ENCODE measurements around the gene RPS6KA2.
A peak's percentile ranks its signal among the peaks of the same experiment; 100 is the strongest.

Gene RPS6KA2

DNA sequence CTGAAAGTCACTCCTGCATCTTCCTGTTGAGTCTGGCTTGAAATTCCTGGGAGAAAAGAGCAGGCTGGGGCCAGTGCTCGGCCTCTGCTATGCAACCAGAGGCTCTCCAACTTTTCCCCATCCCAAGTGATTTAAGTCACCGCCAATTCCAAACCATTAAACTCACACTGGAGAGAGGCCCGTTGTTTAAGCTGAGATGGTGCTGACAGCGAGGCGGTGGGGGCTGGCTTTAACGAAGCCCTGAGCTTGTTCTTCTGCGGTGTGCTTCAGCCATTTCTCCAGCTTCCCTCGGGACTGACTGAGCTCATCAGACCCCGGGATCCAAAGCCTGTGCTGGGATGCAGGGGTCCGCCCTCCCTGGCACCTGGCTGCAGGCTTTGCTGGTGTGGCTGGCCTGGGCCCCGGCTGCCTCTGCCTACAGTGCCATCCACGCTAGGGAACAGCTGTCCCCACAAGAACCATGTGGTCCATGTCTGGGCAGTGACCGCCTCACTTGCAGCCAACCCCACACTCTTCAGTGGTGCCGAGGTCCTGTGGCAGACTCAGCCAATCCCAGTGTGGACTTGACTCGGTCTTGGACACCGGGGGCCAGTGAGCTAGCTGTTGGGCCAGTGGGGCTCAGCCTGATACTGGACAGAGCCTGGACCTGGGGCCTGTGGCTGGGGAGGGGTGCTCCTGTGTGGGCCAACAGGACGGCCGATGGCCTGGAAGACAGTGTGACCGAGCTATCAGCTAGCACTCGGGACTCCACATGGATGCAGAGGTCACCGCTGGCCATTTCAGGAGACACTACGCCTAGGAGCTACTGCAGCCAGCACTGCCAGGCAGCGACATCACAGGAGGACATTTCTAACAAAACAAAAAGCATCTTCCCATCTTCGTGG, 61.7 kb downstream of the RPS6KA2 start:
- Histone ChIP-seq H3K9me3 (peaks cover 0 to 2% (median 0%) of the 10 kb centered on the region in 3 donors), H3K36me3 (peaks cover 0 to 3% (median 0%) of the 10 kb centered on the region in 3 donors), H3K4me1 (peaks cover 0 to 3% (median 0%) of the 10 kb centered on the region in 4 donors), H3K27me3 (no peaks in the 10 kb centered on the region), H3K27ac (peak overlapping the region; percentile 1 to 15), H3K4me3 (no peak overlapping the region)
- intact Hi-C loops (cut with DNase I; ENCODE audit: low total_unique reads) = no loop called here
- TF ChIP-seq, protein P1, sequence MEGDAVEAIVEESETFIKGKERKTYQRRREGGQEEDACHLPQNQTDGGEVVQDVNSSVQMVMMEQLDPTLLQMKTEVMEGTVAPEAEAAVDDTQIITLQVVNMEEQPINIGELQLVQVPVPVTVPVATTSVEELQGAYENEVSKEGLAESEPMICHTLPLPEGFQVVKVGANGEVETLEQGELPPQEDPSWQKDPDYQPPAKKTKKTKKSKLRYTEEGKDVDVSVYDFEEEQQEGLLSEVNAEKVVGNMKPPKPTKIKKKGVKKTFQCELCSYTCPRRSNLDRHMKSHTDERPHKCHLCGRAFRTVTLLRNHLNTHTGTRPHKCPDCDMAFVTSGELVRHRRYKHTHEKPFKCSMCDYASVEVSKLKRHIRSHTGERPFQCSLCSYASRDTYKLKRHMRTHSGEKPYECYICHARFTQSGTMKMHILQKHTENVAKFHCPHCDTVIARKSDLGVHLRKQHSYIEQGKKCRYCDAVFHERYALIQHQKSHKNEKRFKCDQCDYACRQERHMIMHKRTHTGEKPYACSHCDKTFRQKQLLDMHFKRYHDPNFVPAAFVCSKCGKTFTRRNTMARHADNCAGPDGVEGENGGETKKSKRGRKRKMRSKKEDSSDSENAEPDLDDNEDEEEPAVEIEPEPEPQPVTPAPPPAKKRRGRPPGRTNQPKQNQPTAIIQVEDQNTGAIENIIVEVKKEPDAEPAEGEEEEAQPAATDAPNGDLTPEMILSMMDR (IDR thresholded peaks at IDR 0.05) = no peak
- DNase-seq = no peak

DNA sequence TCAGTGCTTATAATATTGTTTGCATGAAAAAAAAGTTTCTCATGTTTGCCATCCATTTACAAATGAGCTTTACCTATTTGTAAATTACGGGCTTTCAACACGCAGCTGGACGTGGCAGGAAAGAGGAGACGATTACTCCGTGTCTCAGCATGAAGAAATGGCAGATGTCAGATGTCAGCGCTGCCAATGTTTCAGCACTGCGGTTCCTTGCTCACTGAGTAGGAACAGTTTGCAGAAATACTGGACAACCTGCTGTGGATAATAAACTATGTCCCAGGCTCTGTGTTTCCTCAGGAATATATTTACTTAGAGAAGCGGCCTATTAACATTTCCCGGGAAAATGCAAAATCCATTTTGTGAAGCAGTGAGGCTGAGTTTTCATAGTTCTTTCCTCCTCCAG, 63.2 kb downstream of the RPS6KA2 start:
- H3K27ac ChIP-seq = no peak overlapping the region
- H3K27me3 ChIP-seq = no peaks in the 10 kb centered on the region
- H3K4me1 ChIP-seq = peaks cover 0 to 3% (median 0%) of the 10 kb centered on the region in 4 donors
- TF ChIP-seq, protein P1 (IDR thresholded peaks at IDR 0.05) = no peak
- H3K9me3 ChIP-seq = peaks cover 0 to 8% (median 0%) of the 10 kb centered on the region in 3 donors
- DNase-seq = no peak
- H3K4me3 ChIP-seq = no peak overlapping the region
- intact Hi-C loops (cut with DNase I; ENCODE audit: low total_unique reads) = no loop called here
- H3K36me3 ChIP-seq = peaks cover 0 to 3% (median 0%) of the 10 kb centered on the region in 3 donors

DNA sequence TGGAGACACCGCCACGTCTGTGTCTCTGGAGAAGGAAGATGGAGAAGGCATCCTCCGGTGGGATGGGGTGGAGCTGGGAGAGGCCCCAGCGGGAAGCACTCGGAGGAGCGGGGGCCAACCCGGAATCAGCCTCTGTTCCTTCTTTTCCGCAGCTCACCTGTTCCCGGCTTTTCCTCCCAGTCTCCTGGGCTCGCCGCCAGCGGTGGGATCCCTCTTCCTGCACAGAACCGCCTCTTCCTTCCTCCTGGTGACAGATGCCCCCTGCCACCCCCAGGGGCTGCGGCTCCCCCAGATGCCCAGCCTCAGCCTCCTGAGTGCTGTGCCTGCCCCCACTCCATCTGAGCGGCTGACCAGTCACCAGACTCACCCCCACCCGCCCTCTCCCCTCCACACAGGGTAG, 63.9 kb downstream of the RPS6KA2 start:
- Histone ChIP-seq H3K27ac (no peak overlapping the region), H3K36me3 (peaks cover 0 to 3% (median 0%) of the 10 kb centered on the region in 3 donors), H3K4me3 (no peak overlapping the region), H3K4me1 (peaks cover 0 to 3% (median 0%) of the 10 kb centered on the region in 4 donors), H3K9me3 (peaks cover 0 to 8% (median 0%) of the 10 kb centered on the region in 3 donors), H3K27me3 (no peaks in the 10 kb centered on the region)
- TF ChIP-seq, protein P1 (IDR thresholded peaks at IDR 0.05) = no peak
- no peak for DNase-seq
- intact Hi-C loops (cut with DNase I; ENCODE audit: low total_unique reads) = no loop called here

DNA sequence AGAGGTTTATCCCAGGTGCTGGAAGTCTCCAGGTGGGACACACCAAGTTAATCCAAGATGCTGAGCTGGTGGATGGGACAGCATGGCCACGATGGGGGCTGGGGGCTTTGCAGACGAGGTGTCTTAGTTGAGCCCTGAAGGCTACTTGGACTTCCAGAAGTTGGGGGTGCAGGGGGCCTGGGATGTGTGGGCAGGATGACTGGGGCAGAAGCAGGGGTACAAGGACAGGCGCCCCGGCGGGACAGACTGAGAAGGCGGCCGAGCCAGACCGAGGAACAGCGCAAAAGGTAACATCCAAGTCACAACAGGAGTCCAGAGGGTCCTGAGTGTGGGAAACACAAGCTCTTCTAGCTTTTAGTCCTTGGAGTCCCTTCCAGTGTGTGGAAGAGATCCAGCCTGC, 64.3 kb downstream of the RPS6KA2 start:
- no peak overlapping the region for H3K4me3 ChIP-seq
- TF ChIP-seq, protein P1 (IDR thresholded peaks at IDR 0.05) = no peak
- peaks cover 0 to 3% (median 0%) of the 10 kb centered on the region in 4 donors for H3K4me1 ChIP-seq
- H3K9me3 ChIP-seq = peaks cover 0 to 8% (median 0%) of the 10 kb centered on the region in 3 donors
- intact Hi-C loops (cut with DNase I; ENCODE audit: low total_unique reads) = no loop called here
- DNase-seq = no peak
- H3K27me3 ChIP-seq = no peaks in the 10 kb centered on the region
- H3K36me3 ChIP-seq = peaks cover 0 to 3% (median 0%) of the 10 kb centered on the region in 3 donors
- no peak overlapping the region for H3K27ac ChIP-seq

DNA sequence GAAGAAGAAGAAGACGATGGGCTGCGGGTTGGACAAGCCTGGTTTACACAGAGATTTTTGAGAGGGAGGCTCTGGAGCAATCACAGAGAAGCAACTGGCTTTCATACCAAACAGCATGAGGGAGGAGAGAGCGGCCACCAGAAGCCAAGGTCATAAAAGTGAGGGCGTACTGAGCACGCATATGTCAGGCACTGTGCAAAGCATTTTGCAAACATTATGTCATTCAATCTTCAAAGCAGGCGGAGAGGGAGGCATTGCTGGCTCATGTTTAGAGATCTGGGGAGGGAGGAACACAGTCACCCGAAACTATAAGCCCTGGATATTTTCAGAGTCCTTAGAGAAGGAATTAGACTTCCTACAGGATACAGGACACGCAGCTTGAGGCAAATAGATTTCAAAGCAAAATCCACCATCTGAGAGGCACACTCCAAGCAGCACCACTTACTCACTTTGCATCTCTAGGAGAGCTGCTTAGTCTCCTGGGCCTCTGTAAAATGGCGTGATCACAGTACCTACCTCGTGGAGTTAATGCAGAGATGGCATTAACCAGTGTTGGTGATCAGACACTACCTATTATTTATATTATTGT, 65.2 kb downstream of the RPS6KA2 start:
- TF ChIP-seq, protein P1 (IDR thresholded peaks at IDR 0.05) = no peak

More for the DNA sequence above, 65.2 kb downstream of the RPS6KA2 start:
- H3K36me3 ChIP-seq = peaks cover 0 to 3% (median 0%) of the 10 kb centered on the region in 3 donors
- H3K27ac ChIP-seq = no peak overlapping the region
- peaks cover 0 to 6% (median 1%) of the 10 kb centered on the region in 4 donors for H3K4me1 ChIP-seq
- no peak for DNase-seq
- H3K9me3 ChIP-seq = peaks cover 0 to 8% (median 0%) of the 10 kb centered on the region in 3 donors
- no peaks in the 10 kb centered on the region for H3K27me3 ChIP-seq
- no peak overlapping the region for H3K4me3 ChIP-seq
- intact Hi-C loops (cut with DNase I; ENCODE audit: low total_unique reads) = no loop called here
